IMR-90 (cell line): ENCODE results near the gene MYCBP. TPM values are rescaled to one million over a fixed set of nuclear protein-coding genes. Genes with fewer than 3 reads are reported as not detected.

Experiments used
- ATAC-seq: fragments of 200-7000 bp; cut with Tn5 transposase; 2 replicates; pipeline ENCODE4 v1.9.1; 2020; ENCODE audit warnings: low read depth, mild to moderate bottlenecking, moderate library complexity
- BruUV-seq: library from RNA; stranded (reverse); fragments of 400-500 nt; replicated peaks from 2 replicates; lab custom pipeline; 2021; lab: Mats Ljungman, UMichigan
- CTCF ChIA-PET: fragments of 300-600 bp; formaldehyde crosslinking; extraction: SDS; loops from one replicate; lab custom pipeline; 2021; ENCODE audit warnings: antibody characterized with exemption; lab: Yijun Ruan, JAX
- POLR2A ChIA-PET: fragments of 300-600 bp; sonication (Branson Sonifier 250); formaldehyde crosslinking; loops from one replicate; lab custom pipeline; 2022; ENCODE audit warnings: antibody characterized with exemption; ENCODE audit not compliant: unreplicated experiment; lab: Charles Lee
- DNase-seq: peaks from one replicate; pipeline ENCODE4 v3.0.0; 2013
- H2AFZ ChIP-seq: replicated peaks from 2 replicates; pipeline ENCODE3; 2013; ENCODE audit warnings: low read length, mild to moderate bottlenecking; ENCODE audit not compliant: poor library complexity
- H2AK5ac ChIP-seq: 2 replicates; pipeline ENCODE4 v1.6.1; 2013; ENCODE audit warnings: low read depth, low read length, inconsistent platforms
- H2AK9ac ChIP-seq: replicated peaks from 2 replicates; pipeline ENCODE3; 2013; ENCODE audit warnings: mild to moderate bottlenecking, low read depth, low read length, moderate library complexity; ENCODE audit not compliant: poor library complexity
- H2BK120ac ChIP-seq: 2 replicates; pipeline ENCODE4 v1.6.1; 2013; ENCODE audit warnings: low read depth, low read length, inconsistent platforms
- H2BK15ac ChIP-seq: 3 replicates; pipeline ENCODE4 v1.6.1; 2013; ENCODE audit warnings: low read depth, low read length, inconsistent platforms
- H2BK20ac ChIP-seq: 2 replicates; pipeline ENCODE4 v1.6.1; 2013; ENCODE audit warnings: low read depth, mild to moderate bottlenecking, inconsistent platforms, low read length, moderate library complexity
- H2BK5ac ChIP-seq: 2 replicates; pipeline ENCODE4 v1.6.1; 2013; ENCODE audit warnings: mild to moderate bottlenecking, low read depth, low read length, inconsistent platforms; ENCODE audit not compliant: poor library complexity, severe bottlenecking
- H3K14ac ChIP-seq: replicated peaks from 2 replicates; pipeline ENCODE4 v1.6.1; 2013; ENCODE audit warnings: low read depth, low read length, inconsistent platforms
- H3K18ac ChIP-seq: 2 replicates; pipeline ENCODE4 v1.6.1; 2013; ENCODE audit warnings: low read depth, low read length, control low read depth
- H3K23ac ChIP-seq: 2 replicates; pipeline ENCODE4 v1.6.1; 2013; ENCODE audit warnings: low read depth, low read length, inconsistent platforms
- H3K27ac ChIP-seq: 2 replicates; pipeline ENCODE4 v1.5.1; 2013; ENCODE audit warnings: mild to moderate bottlenecking, control low read depth, low read length; ENCODE audit not compliant: insufficient read depth
- H3K27me3 ChIP-seq: 2 replicates; pipeline ENCODE4 v1.6.1; 2013; ENCODE audit warnings: low read length; ENCODE audit not compliant: control insufficient read depth, insufficient read depth
- H3K36me3 ChIP-seq: 2 replicates; pipeline ENCODE4 v1.6.1; 2013; ENCODE audit warnings: low read length, mixed read lengths; ENCODE audit not compliant: control insufficient read depth, insufficient read depth
- H3K4ac ChIP-seq: 2 replicates; pipeline ENCODE4 v1.6.1; 2013; ENCODE audit warnings: low read depth, low read length, inconsistent platforms
- H3K4me1 ChIP-seq: 2 replicates; pipeline ENCODE4 v1.6.1; 2013; ENCODE audit warnings: low read length, mixed read lengths; ENCODE audit not compliant: control insufficient read depth, insufficient read depth
- H3K4me2 ChIP-seq: 2 replicates; pipeline ENCODE4 v1.6.1; 2013; ENCODE audit warnings: low read depth, mild to moderate bottlenecking, control low read depth, low read length, moderate library complexity
- H3K4me3 ChIP-seq: 2 replicates; pipeline ENCODE4 v1.5.1; 2013; ENCODE audit warnings: low read depth, mild to moderate bottlenecking, control low read depth, low read length, moderate library complexity; ENCODE audit not compliant: insufficient read depth
- H3K56ac ChIP-seq: 2 replicates; pipeline ENCODE4 v1.6.1; 2013; ENCODE audit warnings: low read length, inconsistent platforms; ENCODE audit not compliant: insufficient read depth; ENCODE audit errors: extremely low read depth
- H3K79me1 ChIP-seq, 2 experiments: 2 replicates each; pipeline ENCODE4 v1.6.1; 2013; ENCODE audit warnings: low read length in 2 of 2, inconsistent platforms in 1 of 2, low read depth in 1 of 2
- H3K9ac ChIP-seq: 2 replicates; pipeline ENCODE4 v1.6.1; 2013; ENCODE audit warnings: low read depth, low read length, control low read depth
- H3K9me1 ChIP-seq: 2 replicates; pipeline ENCODE4 v1.6.1; 2013; ENCODE audit warnings: low read length, inconsistent platforms; ENCODE audit not compliant: insufficient read depth
- H3K9me3 ChIP-seq: 2 replicates; pipeline ENCODE4 v1.6.1; 2013; ENCODE audit warnings: low read length; ENCODE audit not compliant: control insufficient read depth, insufficient read depth
- H4K20me1 ChIP-seq: 2 replicates; pipeline ENCODE4 v1.6.1; 2013; ENCODE audit warnings: low read length, inconsistent platforms; ENCODE audit not compliant: insufficient read depth
- H4K5ac ChIP-seq: 2 replicates; pipeline ENCODE4 v1.6.1; 2013; ENCODE audit warnings: mild to moderate bottlenecking, low read depth, low read length, control low read depth
- H4K8ac ChIP-seq, 2 experiments: 2 replicates each; pipeline ENCODE4 v1.6.1; 2013; ENCODE audit warnings: low read depth in 2 of 2, low read length in 2 of 2, control low read depth in 1 of 2, inconsistent platforms in 1 of 2
- H4K91ac ChIP-seq: 2 replicates; pipeline ENCODE4 v1.6.1; 2013; ENCODE audit warnings: low read depth, low read length, inconsistent platforms; ENCODE audit not compliant: insufficient read depth
- CEBPB ChIP-seq: IDR thresholded peaks from 2 replicates; pipeline ENCODE4 v1.6.1; 2012; ENCODE audit warnings: low read depth, low read length, improper control_type of control experiment
- ELK1 ChIP-seq: fragments of 150-350 bp; IDR thresholded peaks from 2 replicates; pipeline ENCODE4 v1.6.1; 2016; ENCODE audit warnings: low read depth, mild to moderate bottlenecking, low read length, moderate library complexity, borderline replicate concordance
- FOS ChIP-seq: fragments of 150-350 bp; IDR thresholded peaks from 2 replicates; pipeline ENCODE4 v1.6.1; 2016; ENCODE audit warnings: low read depth, low read length
- MAFK ChIP-seq: IDR thresholded peaks from 2 replicates; pipeline ENCODE4 v1.6.1; 2012; ENCODE audit warnings: low read depth, low read length, improper control_type of control experiment
- MAZ ChIP-seq: IDR thresholded peaks from 2 replicates; pipeline ENCODE4 v1.6.1; 2012; ENCODE audit warnings: low read depth, mild to moderate bottlenecking, low read length, improper control_type of control experiment, moderate library complexity, borderline replicate concordance
- NFE2L2 ChIP-seq: fragments of 150-350 bp; IDR thresholded peaks from 2 replicates; pipeline ENCODE4 v1.6.1; 2016; ENCODE audit warnings: low read depth, mild to moderate bottlenecking, low read length
- POLR2A ChIP-seq: IDR thresholded peaks from 2 replicates; pipeline ENCODE4 v1.6.1; 2012; ENCODE audit warnings: mild to moderate bottlenecking, low read depth, low read length
- RFX5 ChIP-seq: IDR thresholded peaks from 2 replicates; pipeline ENCODE4 v1.8.0; 2012; ENCODE audit warnings: low read depth, mild to moderate bottlenecking, low read length, moderate library complexity
- SMC3 ChIP-seq: fragments of 150-350 bp; IDR thresholded peaks from 2 replicates; pipeline ENCODE4 v1.6.1; 2016; ENCODE audit warnings: low read depth, mild to moderate bottlenecking, antibody characterized with exemption, low read length, moderate library complexity
- whole genome bisulfite sequencing, 2 experiments: methylation state at CpG; one replicate each; pipeline versions ENCODE4 v1.1.5 to v1.1.7; 2013; ENCODE audit warnings: missing lambda C conversion rate in 2 of 2; ENCODE audit not compliant: insufficient read length in 1 of 2; ENCODE audit errors: extremely low coverage in 2 of 2; 5-methylcytosine and 5-hydroxymethylcytosine counted together
- dilution Hi-C: fragments of 300-500 bp; cut with HindIII; formaldehyde crosslinking; loops from one replicate; pipeline ENCODE4 v1.14.3; 2018; ENCODE audit warnings: low sequenced_read_pairs; ENCODE audit not compliant: unreplicated experiment
- in situ Hi-C: fragments of 300-500 bp; cut with MboI; formaldehyde crosslinking; loops from 3 replicates; pipeline ENCODE4 v1.14.3; 2019; ENCODE audit warnings: low sequenced_read_pairs, inconsistent platforms, mixed read lengths
- intact Hi-C: fragments of 100-400 bp; cut with micrococcal nuclease; formaldehyde crosslinking; loops from 2 replicates; pipeline ENCODE4 v1.10.0; 2022
- polyA plus RNA-seq, 3 experiments: library from polyadenylated mRNA; depleted of rRNA; stranded (reverse); fragments of >200 nt; gene quantifications; 2 replicates each; pipeline ENCODE4 v1.2.3, GENCODE V29; 2012; ENCODE audit warnings: low replicate concordance in 1 of 3
- total RNA-seq: library from RNA; depleted of rRNA; stranded (reverse); fragments of >200 nt; gene quantifications from 2 replicates; pipeline ENCODE4 v1.2.3, GENCODE V29; 2012
- TF ChIP-seq, protein P1 (sequence below): conservative IDR thresholded peaks from 2 replicates; pipeline ENCODE4 v1.5.1; 2012; ENCODE audit warnings: mild to moderate bottlenecking, low read depth, low read length, improper control_type of control experiment

MYCBP gene
- total and polyA plus RNA-seq, 2 of the 4 experiments (the other 2 are of a cell fraction) = 9.9 to 11.9 TPM

- TF ChIP-seq ELK1 = no peak
Measured at GRCh38 chr1:38872401-38873026, 634 bp downstream of the MYCBP start (continued).

DNA sequence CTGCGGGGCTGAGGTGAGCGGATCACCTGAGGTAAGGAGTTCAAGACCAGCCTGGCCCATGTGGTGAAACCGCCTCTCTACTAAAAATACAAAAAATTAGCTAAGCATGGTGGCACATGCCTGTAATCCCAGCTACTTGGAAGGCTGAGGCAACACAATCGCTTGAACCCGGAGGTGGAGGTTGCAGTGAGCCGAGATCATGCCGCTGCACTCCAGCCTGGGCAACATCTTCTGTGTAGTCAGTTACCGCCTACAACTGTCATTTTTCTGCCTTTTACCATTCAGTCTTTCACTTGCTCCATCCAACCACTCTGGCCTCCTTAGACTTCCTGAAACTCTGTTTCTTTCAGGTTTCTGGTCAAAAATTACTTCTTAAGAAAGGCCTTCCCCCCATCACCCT, 2.2 kb downstream of the MYCBP start:
- Histone ChIP-seq H3K4ac (no peak overlapping the region), H3K4me2 (no peak overlapping the region), H3K27ac (no peak overlapping the region), H3K79me1 (peaks cover 23 to 44% of the 10 kb centered on the region in 2 experiments; a peak in 3 of 4 replicates), H3K18ac (no peak overlapping the region), H3K9me1 (0 out of 2 replicates have a peak, but pooled peaks cover 8% of the 10 kb centered on the region), H4K20me1 (no peaks in the 10 kb centered on the region; the same call in 1 of the 2 replicates), H3K36me3 (no peaks in the 10 kb centered on the region), H3K4me1 (no peaks in the 10 kb centered on the region; the same call in 1 of the 2 replicates), H3K27me3 (no peaks in the 10 kb centered on the region), H3K14ac (no peak overlapping the region), H2AFZ (no peak overlapping the region), H3K56ac (no peak overlapping the region), H4K8ac (no peak overlapping the region), H2BK120ac (no peak overlapping the region), H2BK5ac (no peak overlapping the region), H2BK15ac (no peak overlapping the region), H4K5ac (no peak overlapping the region), H3K9ac (no peak overlapping the region), H2BK20ac (no peak overlapping the region), H4K91ac (no peak overlapping the region), H2AK5ac (no peak overlapping the region), H3K4me3 (no peak overlapping the region), H2AK9ac (no peak overlapping the region), H3K9me3 (no peaks in the 10 kb centered on the region), H3K23ac (no peak overlapping the region)
- dilution Hi-C loops = no loop called here
- ChIA-PET CTCF (no interaction called here), POLR2A (no interaction called here)
- in situ Hi-C loops = loop anchor here (25.0 kb wide), 1 partner anchor 666 kb away; no protein-coding TSS in a partner anchor
- intact Hi-C loops = no loop called here
- ATAC-seq = no peak
- WGBS, 2 experiments = 88% methylated on average over 5 of the region's 8 CpGs; no CpG with 5 or more reads in 1 of the 2 experiments
- TF ChIP-seq POLR2A (no peak), MAFK (no peak), NFE2L2 (no peak), MAZ (no peak), CEBPB (no peak), SMC3 (no peak), FOS (no peak), ELK1 (no peak), RFX5 (no peak)
- TF ChIP-seq, protein P1, sequence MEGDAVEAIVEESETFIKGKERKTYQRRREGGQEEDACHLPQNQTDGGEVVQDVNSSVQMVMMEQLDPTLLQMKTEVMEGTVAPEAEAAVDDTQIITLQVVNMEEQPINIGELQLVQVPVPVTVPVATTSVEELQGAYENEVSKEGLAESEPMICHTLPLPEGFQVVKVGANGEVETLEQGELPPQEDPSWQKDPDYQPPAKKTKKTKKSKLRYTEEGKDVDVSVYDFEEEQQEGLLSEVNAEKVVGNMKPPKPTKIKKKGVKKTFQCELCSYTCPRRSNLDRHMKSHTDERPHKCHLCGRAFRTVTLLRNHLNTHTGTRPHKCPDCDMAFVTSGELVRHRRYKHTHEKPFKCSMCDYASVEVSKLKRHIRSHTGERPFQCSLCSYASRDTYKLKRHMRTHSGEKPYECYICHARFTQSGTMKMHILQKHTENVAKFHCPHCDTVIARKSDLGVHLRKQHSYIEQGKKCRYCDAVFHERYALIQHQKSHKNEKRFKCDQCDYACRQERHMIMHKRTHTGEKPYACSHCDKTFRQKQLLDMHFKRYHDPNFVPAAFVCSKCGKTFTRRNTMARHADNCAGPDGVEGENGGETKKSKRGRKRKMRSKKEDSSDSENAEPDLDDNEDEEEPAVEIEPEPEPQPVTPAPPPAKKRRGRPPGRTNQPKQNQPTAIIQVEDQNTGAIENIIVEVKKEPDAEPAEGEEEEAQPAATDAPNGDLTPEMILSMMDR = no peak
- BruUV-seq = no TSS peak
- DNase-seq = no peak
